ENCODE measurements around the gene ONECUT2.
A peak's percentile ranks its signal among the peaks of the same experiment; 100 is the strongest.
"Not testable (repeated sequence)": the region's sequence is repeated elsewhere in the genome, so short reads cannot be mapped to it uniquely, and the experiment has no call there.

The ONECUT2 gene

GRCh38 chr18:57434536-57435494 lies at the start of gene ONECUT2:
Gene ONECUT2, plus strand, starts transcription at chr18:57435374. Its CDS starts 343 bp downstream, at chr18:57435717.
- Mint-ChIP-seq H3K9me3 (peaks cover 1% of the 10 kb centered on the region), H3K4me1 (peaks cover 17% of the 10 kb centered on the region), H3K27ac (peak within 1 kb of the TSS; percentile 77), H3K27me3 (peaks cover 34% of the 10 kb centered on the region), H3K36me3 (peaks cover 6% of the 10 kb centered on the region), H3K4me3 (peak within 1 kb of the TSS; percentile 74)
- DNase-seq (ENCODE audit: low spot score in 2 of 2) (peak in 1 of 2 donors; percentile 49), ATAC-seq (ENCODE audit: low read depth) (peak; percentile 81)

DNA sequence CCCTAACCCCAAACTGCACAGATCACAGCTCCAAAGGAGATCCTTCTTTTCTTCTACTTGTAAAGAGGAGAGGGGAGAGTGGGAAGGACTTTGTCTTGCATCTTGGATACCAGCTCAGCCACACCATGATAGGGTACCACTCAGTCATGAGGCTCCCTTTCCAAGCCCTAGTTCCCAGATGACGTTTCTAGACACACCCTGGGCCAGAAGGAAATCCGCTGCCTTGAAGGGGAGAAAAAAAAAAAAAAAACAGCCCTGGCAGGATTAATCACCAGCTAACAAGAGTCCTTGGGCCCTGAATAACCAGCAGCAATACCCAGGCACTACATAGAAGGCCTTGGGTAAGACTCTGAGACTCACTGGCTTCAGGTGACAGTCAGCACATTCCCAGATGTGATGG lies 45.9 kb upstream of the ONECUT2 start:
- H3K27me3 Mint-ChIP-seq: peaks cover 4% of the 10 kb centered on the region
- H3K9me3 Mint-ChIP-seq: peaks cover 4% of the 10 kb centered on the region
- H3K27ac Mint-ChIP-seq: no peak overlapping the region
- DNase-seq (ENCODE audit: low spot score in 2 of 2): no peak
- H3K4me1 Mint-ChIP-seq: no peaks in the 10 kb centered on the region
- no peak for ATAC-seq (ENCODE audit: low read depth)
- H3K4me3 Mint-ChIP-seq: no peak overlapping the region
- peaks cover 3% of the 10 kb centered on the region for H3K36me3 Mint-ChIP-seq

GRCh38 chr18:57390044-57390443 lies 45.1 kb upstream of the ONECUT2 start:
- H3K4me3 Mint-ChIP-seq: no peak overlapping the region
- no peak for ATAC-seq (ENCODE audit: low read depth)
- H3K27ac Mint-ChIP-seq: no peak overlapping the region
- peaks cover 4% of the 10 kb centered on the region for H3K9me3 Mint-ChIP-seq
- peaks cover 4% of the 10 kb centered on the region for H3K27me3 Mint-ChIP-seq
- H3K4me1 Mint-ChIP-seq: no peaks in the 10 kb centered on the region
- no peak for DNase-seq (ENCODE audit: low spot score in 2 of 2)
- H3K36me3 Mint-ChIP-seq: peaks cover 3% of the 10 kb centered on the region

GRCh38 chr18:57394749-57395148 lies 40.4 kb upstream of the ONECUT2 start:
- ATAC-seq (ENCODE audit: low read depth); H3K4me3 Mint-ChIP-seq; H3K27me3 Mint-ChIP-seq; H3K4me1 Mint-ChIP-seq; H3K27ac Mint-ChIP-seq; DNase-seq (ENCODE audit: low spot score in 2 of 2); H3K36me3 Mint-ChIP-seq: not testable (repeated sequence)
- H3K9me3 Mint-ChIP-seq: peaks cover 11% of the 10 kb centered on the region

GRCh38 chr18:57396831-57397230 lies 38.3 kb upstream of the ONECUT2 start:
- H3K4me3 Mint-ChIP-seq; H3K4me1 Mint-ChIP-seq; H3K27ac Mint-ChIP-seq; ATAC-seq (ENCODE audit: low read depth); H3K36me3 Mint-ChIP-seq; DNase-seq (ENCODE audit: low spot score in 2 of 2); H3K27me3 Mint-ChIP-seq: not testable (repeated sequence)
- H3K9me3 Mint-ChIP-seq: peaks cover 11% of the 10 kb centered on the region

- Mint-ChIP-seq H3K9me3 (peaks cover 11% of the 10 kb centered on the region), H3K4me3 (no peak overlapping the region), H3K27ac (no peak overlapping the region), H3K36me3 (peaks cover 3% of the 10 kb centered on the region), H3K4me1 (no peaks in the 10 kb centered on the region), H3K27me3 (peaks cover 6% of the 10 kb centered on the region)
- ATAC-seq (ENCODE audit: low read depth) (no peak), DNase-seq (ENCODE audit: low spot score in 2 of 2) (no peak)
Measured at GRCh38 chr18:57397440-57398132, 37.6 kb upstream of the ONECUT2 start.

DNA sequence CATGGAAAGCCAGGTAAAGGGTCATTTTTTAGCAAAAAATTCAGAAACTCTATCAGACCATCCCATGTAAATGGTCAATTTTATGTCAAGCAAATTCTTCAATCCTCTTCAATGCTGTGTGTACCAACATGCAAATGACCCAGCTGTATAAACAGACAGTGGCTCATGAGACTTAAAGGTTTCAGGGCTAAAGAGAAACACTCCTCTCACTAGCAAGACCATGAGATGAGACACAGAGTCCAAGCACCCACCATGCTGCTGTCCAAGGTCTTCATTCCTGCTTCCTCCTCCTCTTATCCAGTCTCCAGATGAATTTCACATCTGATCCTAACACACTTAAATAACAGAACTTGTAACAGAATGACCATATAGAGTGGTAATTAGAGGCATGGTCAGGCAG lies 30.8 kb upstream of the ONECUT2 start:
- DNase-seq (ENCODE audit: low spot score in 2 of 2) (no peak), ATAC-seq (ENCODE audit: low read depth) (no peak)
- peaks cover 3% of the 10 kb centered on the region for H3K9me3 Mint-ChIP-seq
- no peak overlapping the region for H3K27ac Mint-ChIP-seq
- peaks cover 2% of the 10 kb centered on the region for H3K27me3 Mint-ChIP-seq
- no peaks in the 10 kb centered on the region for H3K36me3 Mint-ChIP-seq
- no peak overlapping the region for H3K4me3 Mint-ChIP-seq
- H3K4me1 Mint-ChIP-seq: no peaks in the 10 kb centered on the region

DNA sequence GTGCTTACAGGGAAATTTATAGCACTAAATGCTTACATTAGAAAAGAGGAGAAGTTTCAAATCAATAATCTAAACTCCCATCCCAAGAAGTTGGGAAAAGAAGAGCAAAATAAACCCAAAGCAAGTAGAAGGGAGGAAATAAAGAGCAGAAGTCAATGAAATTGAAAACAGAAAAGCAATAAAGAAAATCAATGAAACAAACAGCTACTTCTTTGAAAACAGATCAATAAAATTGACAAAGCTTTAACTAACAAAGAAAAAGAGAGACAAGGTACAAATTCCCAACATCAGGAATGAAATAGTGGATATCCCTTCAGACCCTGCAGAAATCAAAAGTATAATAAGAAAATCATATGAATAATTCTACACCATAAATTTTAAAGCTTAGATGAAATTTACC lies 25.5 kb upstream of the ONECUT2 start:
- ATAC-seq (ENCODE audit: low read depth): no peak
- Mint-ChIP-seq H3K36me3 (no peaks in the 10 kb centered on the region), H3K4me1 (no peaks in the 10 kb centered on the region), H3K9me3 (peaks cover 8% of the 10 kb centered on the region), H3K27me3 (peaks cover 3% of the 10 kb centered on the region), H3K27ac (no peak overlapping the region), H3K4me3 (no peak overlapping the region)
- no peak for DNase-seq (ENCODE audit: low spot score in 2 of 2)

- Mint-ChIP-seq H3K36me3 (no peaks in the 10 kb centered on the region), H3K27me3 (peaks cover 6% of the 10 kb centered on the region), H3K9me3 (peaks cover 9% of the 10 kb centered on the region), H3K4me1 (no peaks in the 10 kb centered on the region), H3K4me3 (no peak overlapping the region), H3K27ac (no peak overlapping the region)
- ATAC-seq (ENCODE audit: low read depth): no peak
- DNase-seq (ENCODE audit: low spot score in 2 of 2): no peak
Measured at GRCh38 chr18:57410749-57411148, 24.4 kb upstream of the ONECUT2 start.

DNA sequence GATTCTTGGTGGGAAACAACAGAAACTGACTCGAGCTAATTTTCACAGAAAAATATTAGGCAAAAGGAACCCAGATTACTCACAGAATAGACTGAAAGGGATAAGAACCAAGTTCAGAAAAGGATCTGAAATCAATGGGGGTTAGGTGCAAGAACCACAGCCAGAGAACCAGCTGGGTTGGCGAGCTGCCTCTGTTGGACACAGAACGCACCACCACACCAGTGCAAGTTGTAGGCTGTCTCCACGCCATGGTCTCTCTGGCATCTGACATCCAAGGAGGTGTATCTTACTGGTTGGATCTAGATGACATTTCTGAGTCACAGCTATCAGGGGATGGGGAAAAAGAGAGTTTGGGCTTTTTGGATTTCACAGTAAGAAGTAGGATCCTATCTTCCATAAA lies 18.6 kb upstream of the ONECUT2 start:
- H3K27me3 Mint-ChIP-seq: peaks cover 9% of the 10 kb centered on the region

GRCh38 chr18:57422313-57422872 lies 12.8 kb upstream of the ONECUT2 start:
- Mint-ChIP-seq H3K4me1 (no peaks in the 10 kb centered on the region), H3K4me3 (no peak overlapping the region), H3K36me3 (no peaks in the 10 kb centered on the region), H3K27ac (no peak overlapping the region), H3K27me3 (peaks cover 10% of the 10 kb centered on the region), H3K9me3 (peaks cover 7% of the 10 kb centered on the region)
- ATAC-seq (ENCODE audit: low read depth) (no peak), DNase-seq (ENCODE audit: low spot score in 2 of 2) (no peak)

More for the DNA sequence above, 18.6 kb upstream of the ONECUT2 start:
- Mint-ChIP-seq H3K27ac (no peak overlapping the region), H3K4me3 (no peak overlapping the region), H3K9me3 (peaks cover 8% of the 10 kb centered on the region), H3K4me1 (no peaks in the 10 kb centered on the region), H3K36me3 (no peaks in the 10 kb centered on the region)
- ATAC-seq (ENCODE audit: low read depth): no peak
- DNase-seq (ENCODE audit: low spot score in 2 of 2): no peak

- H3K9me3 Mint-ChIP-seq: peaks cover 7% of the 10 kb centered on the region
- H3K4me3 Mint-ChIP-seq: no peak overlapping the region
- peaks cover 10% of the 10 kb centered on the region for H3K27me3 Mint-ChIP-seq
- DNase-seq (ENCODE audit: low spot score in 2 of 2) (no peak), ATAC-seq (ENCODE audit: low read depth) (no peak)
- no peaks in the 10 kb centered on the region for H3K36me3 Mint-ChIP-seq
- H3K4me1 Mint-ChIP-seq: no peaks in the 10 kb centered on the region
- H3K27ac Mint-ChIP-seq: no peak overlapping the region
Measured at GRCh38 chr18:57423821-57424220, 11.4 kb upstream of the ONECUT2 start.

DNA sequence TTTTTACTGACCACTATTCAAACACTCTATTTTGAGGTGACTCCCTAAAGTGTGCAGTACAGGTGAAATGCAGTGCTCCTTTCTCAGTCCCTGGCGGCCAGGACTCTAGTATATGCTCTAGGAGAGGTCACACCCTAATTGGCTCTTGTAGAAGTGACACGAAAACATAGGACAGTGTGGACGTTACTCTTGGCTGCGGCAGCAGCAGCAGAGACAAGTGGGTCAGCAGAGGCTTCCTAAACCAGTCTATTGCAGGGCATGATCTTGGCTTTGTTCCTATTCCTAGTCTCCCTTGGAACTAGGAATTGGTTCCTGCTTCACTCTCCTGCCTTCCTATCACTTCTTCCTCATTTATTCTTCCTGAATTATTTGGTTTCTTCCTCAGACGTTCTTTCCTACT lies 10.1 kb upstream of the ONECUT2 start:
- ATAC-seq (ENCODE audit: low read depth) (no peak), DNase-seq (ENCODE audit: low spot score in 2 of 2) (no peak)
- peaks cover 7% of the 10 kb centered on the region for H3K9me3 Mint-ChIP-seq
- H3K27me3 Mint-ChIP-seq: peaks cover 11% of the 10 kb centered on the region
- H3K27ac Mint-ChIP-seq: no peak overlapping the region
- no peaks in the 10 kb centered on the region for H3K4me1 Mint-ChIP-seq
- H3K36me3 Mint-ChIP-seq: no peaks in the 10 kb centered on the region
- no peak overlapping the region for H3K4me3 Mint-ChIP-seq

GRCh38 chr18:57426187-57426586 lies 9.0 kb upstream of the ONECUT2 start:
- Mint-ChIP-seq H3K9me3 (peaks cover 2% of the 10 kb centered on the region), H3K4me1 (no peaks in the 10 kb centered on the region), H3K36me3 (no peaks in the 10 kb centered on the region), H3K27ac (no peak overlapping the region), H3K4me3 (no peak overlapping the region), H3K27me3 (peaks cover 10% of the 10 kb centered on the region)
- DNase-seq (ENCODE audit: low spot score in 2 of 2) (no peak), ATAC-seq (ENCODE audit: low read depth) (no peak)
